Mucosa of stomach (tissue), 1 donor: ENCODE results near the gene CAMK4.
"Not testable (repeated sequence)": the region's sequence is repeated elsewhere in the genome, so short reads cannot be mapped to it uniquely, and the experiment has no call there.

Experiments used
- H3K27me3 ChIP-seq: one replicate; pipeline ENCODE4 v1.7.0; 2013; ENCODE audit warnings: mild to moderate bottlenecking, low read length; ENCODE audit not compliant: control insufficient read depth, insufficient read depth
- H3K36me3 ChIP-seq: one replicate; pipeline ENCODE4 v1.7.0; 2013; ENCODE audit warnings: low read length; ENCODE audit not compliant: control insufficient read depth, insufficient read depth
- H3K4me1 ChIP-seq: one replicate; pipeline ENCODE4 v1.7.0; 2013; ENCODE audit warnings: mild to moderate bottlenecking, low read length; ENCODE audit not compliant: control insufficient read depth, insufficient read depth
- H3K4me3 ChIP-seq: one replicate; pipeline ENCODE4 v1.7.0; 2013; ENCODE audit warnings: low read length
- H3K9ac ChIP-seq: one replicate; pipeline ENCODE4 v1.7.0; 2013; ENCODE audit warnings: mild to moderate bottlenecking, low read length, moderate library complexity
- H3K9me3 ChIP-seq: one replicate; pipeline ENCODE4 v1.7.0; 2013; ENCODE audit warnings: mild to moderate bottlenecking, low read length, moderate library complexity; ENCODE audit not compliant: control insufficient read depth
- donor health status: Pancreatic carcinoma.

The CAMK4 gene

DNA sequence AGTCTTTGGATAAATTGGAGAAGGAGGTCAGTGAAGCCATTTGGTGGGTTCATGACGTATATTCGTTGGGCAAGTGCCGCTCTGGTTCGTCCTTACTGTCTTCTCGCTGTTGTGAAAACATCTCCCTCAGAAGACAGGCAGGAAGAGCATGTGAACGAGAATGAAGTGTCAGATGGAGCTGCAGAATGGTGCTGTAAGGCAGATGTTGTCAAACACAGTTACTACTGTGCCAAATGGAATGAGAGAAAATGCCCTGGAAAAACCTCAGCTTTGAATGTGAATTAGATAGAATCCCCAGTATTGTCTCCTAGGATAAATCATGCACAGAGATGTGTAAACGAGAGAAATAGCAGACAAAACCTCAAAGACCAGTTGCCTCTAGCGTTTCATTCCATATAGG is 121.5 kb downstream of the CAMK4 start:
- no peak overlapping the region for H3K9ac ChIP-seq
- no peaks in the 10 kb centered on the region for H3K4me1 ChIP-seq
- H3K4me3 ChIP-seq: no peak overlapping the region
- H3K27me3 ChIP-seq: no peaks in the 10 kb centered on the region
- no peaks in the 10 kb centered on the region for H3K36me3 ChIP-seq
- no peaks in the 10 kb centered on the region for H3K9me3 ChIP-seq

DNA sequence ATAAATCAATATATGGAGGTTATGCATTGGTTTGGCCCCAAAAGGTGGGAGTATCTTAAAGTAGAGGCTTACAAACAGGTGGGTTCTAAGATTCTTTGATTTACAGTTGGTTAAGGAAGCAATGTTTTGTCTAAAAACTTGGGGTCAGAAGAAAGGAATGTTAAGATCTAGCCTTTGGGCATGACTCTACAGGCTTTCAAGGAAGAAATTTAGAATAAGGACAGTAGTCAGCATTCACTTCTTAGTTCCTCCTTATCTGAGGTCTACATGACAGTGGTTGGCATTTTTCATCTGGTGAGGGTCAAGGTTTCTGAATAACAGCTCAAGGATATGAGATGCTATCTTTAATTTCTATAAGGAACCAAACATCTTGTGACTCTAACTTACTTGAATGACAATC is 122.8 kb downstream of the CAMK4 start:
- Histone ChIP-seq H3K9me3 (no peaks in the 10 kb centered on the region), H3K4me1 (no peaks in the 10 kb centered on the region), H3K27me3 (no peaks in the 10 kb centered on the region), H3K36me3 (no peaks in the 10 kb centered on the region), H3K9ac (no peak overlapping the region), H3K4me3 (no peak overlapping the region)

DNA sequence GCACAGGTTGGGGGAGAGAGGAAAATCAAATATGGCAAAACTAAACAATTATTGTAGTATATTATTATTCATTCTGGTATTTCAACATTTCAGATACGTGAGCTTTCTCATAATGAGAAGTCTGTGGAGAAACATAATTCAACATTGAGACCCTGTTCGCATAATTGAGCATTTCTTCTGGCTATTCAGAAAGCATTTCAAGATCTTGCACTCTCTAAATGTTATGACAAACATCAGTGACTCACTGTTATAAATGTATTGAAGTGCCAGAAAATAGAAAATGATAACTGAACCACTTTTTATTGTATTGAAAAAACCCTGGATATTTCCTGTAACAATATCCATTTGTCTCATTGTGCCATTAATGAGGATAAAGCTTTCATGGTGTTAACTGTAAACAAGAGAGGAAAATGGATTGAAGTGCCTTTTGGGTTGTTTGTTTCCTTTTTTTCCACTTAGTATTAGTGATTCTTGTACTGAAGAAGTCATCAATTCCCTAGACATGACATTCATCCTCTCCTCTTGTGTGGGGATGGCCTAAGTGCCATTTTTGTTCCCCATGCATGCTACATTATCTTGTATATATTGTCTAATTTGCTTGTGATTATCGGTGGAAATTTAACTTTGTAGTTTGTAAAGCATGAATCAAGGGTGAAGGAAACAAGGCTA is 124.6 kb downstream of the CAMK4 start:
- Histone ChIP-seq H3K9me3 (no peaks in the 10 kb centered on the region), H3K27me3 (no peaks in the 10 kb centered on the region), H3K4me3 (no peak overlapping the region), H3K9ac (no peak overlapping the region), H3K4me1 (no peaks in the 10 kb centered on the region), H3K36me3 (no peaks in the 10 kb centered on the region)

DNA sequence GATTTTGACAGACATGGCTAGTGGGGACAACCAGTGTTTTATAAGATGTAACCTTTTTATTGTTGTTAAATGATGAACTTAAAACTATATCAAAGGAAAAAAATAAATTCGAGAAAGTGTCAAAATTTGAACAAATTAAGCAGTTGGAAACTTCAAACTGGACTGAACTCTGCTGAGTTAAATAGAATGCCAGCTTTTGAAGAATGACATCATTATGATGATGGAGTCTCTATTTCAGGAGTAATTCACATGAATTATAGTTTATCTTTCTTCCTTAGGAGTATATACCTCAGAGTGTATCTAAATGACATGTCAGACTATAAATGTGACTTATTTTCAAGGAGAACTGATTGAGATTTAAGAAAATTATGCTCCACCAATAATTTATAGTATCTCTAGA is 125.2 kb downstream of the CAMK4 start:
- no peaks in the 10 kb centered on the region for H3K27me3 ChIP-seq
- H3K4me3 ChIP-seq: no peak overlapping the region
- no peaks in the 10 kb centered on the region for H3K9me3 ChIP-seq
- no peak overlapping the region for H3K9ac ChIP-seq
- no peaks in the 10 kb centered on the region for H3K36me3 ChIP-seq
- H3K4me1 ChIP-seq: no peaks in the 10 kb centered on the region

DNA sequence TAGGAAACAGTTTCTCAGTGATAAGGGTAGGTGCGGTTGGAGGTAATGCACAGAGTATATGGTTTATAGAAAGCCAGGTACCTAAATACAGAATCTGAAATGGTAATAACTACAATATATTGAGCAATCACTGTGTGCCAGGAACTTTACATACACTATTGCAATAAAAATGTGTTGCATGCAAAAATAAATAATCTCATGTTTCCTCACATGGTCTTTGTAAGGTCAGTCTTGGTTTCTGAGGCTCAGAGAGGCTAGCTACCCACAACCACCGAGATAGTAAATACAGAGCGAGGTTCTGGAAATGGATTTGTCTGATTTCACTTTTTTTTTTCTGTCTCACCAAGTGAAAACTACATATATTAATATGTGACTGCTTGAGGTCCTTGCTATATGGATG is 128.9 kb downstream of the CAMK4 start:
- Histone ChIP-seq H3K4me1 (no peaks in the 10 kb centered on the region), H3K36me3 (no peaks in the 10 kb centered on the region), H3K9me3 (no peaks in the 10 kb centered on the region), H3K9ac (no peak overlapping the region), H3K4me3 (no peak overlapping the region), H3K27me3 (no peaks in the 10 kb centered on the region)

DNA sequence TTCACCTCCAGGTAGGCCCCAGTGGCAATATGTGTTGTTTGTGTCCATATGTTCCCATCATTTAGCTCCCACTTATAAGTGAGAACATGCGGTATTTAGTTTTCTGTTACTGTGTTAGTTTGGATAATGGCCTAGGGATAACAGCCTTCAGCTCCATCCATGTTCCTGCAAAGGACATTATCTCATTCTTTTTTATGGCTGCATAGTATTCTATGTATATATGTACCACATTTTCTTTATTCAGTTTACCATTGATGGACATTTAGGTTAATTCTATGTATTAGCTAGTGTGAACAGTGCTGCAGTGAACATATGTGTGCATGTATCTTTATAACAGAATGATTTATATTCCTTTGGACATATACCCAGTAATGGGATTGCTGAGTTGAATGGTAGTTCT is 134.5 kb downstream of the CAMK4 start:
- not testable (repeated sequence) for H3K4me3 ChIP-seq, H3K36me3 ChIP-seq, H3K4me1 ChIP-seq, H3K9ac ChIP-seq, H3K9me3 ChIP-seq, H3K27me3 ChIP-seq

DNA sequence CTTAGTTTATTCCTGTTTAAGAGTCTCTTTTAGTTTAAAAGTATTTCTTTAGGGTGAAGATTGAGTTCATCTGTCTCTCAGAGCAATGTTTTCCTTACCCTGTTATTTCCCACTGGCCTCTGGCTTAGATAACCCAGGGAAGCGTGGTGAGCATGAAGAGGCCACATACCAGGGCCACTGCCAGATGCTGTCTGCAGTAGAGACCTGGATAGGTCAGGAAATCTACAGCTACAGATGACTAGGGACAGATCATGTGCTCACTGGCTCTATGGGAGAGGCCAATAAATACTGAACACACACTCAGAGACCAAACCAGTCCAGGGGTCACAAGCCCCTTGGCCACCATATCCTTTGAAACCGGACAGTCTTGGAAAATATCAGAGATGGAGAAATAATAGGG is 136.0 kb downstream of the CAMK4 start:
- Histone ChIP-seq H3K4me3 (no peak overlapping the region), H3K36me3 (no peaks in the 10 kb centered on the region), H3K27me3 (no peaks in the 10 kb centered on the region), H3K9ac (no peak overlapping the region), H3K9me3 (no peaks in the 10 kb centered on the region), H3K4me1 (no peaks in the 10 kb centered on the region)

DNA sequence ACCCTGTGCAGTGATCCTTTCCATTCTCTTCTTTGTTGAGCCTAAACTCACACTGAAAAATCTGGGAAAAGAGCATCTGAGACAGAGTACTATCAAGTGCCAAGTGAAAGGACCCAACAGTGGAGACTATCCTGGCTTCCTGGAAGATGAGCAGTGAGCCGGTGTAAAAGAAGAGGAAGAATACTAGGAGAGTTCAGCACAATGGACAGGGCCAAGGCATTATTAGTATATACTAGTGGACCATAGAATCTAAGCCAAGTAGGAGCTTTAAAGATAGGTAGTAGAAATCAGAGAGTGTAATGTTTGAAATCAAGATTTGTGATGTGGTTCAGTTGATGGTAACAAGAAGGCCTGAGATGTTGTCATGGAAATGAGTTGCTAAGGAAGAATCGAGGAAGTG is 140.8 kb downstream of the CAMK4 start:
- H3K4me1 ChIP-seq: no peaks in the 10 kb centered on the region
- H3K4me3 ChIP-seq: no peak overlapping the region
- no peaks in the 10 kb centered on the region for H3K36me3 ChIP-seq
- no peaks in the 10 kb centered on the region for H3K27me3 ChIP-seq
- no peaks in the 10 kb centered on the region for H3K9me3 ChIP-seq
- H3K9ac ChIP-seq: no peak overlapping the region

DNA sequence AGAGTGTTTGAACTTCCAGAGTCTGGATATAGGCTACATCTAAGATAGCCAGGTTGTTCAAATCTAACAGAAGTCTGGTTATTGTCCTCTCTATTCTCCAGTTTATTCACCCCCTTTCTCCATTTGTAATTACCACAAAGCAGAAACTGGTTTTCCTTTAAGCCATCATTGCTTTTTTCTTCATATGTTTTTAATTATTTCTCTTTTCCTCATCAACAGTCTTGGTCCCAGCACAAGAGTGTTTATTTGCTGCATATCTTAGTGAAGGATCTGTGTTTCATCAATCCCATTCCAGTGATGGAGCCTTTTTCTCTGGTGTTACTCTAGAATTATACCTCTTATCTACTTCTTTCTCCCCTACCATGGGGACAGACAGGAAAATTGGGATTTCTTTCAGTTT is 142.2 kb downstream of the CAMK4 start:
- Histone ChIP-seq H3K4me1 (no peaks in the 10 kb centered on the region), H3K9ac (no peak overlapping the region), H3K9me3 (no peaks in the 10 kb centered on the region), H3K27me3 (no peaks in the 10 kb centered on the region), H3K36me3 (no peaks in the 10 kb centered on the region), H3K4me3 (no peak overlapping the region)

DNA sequence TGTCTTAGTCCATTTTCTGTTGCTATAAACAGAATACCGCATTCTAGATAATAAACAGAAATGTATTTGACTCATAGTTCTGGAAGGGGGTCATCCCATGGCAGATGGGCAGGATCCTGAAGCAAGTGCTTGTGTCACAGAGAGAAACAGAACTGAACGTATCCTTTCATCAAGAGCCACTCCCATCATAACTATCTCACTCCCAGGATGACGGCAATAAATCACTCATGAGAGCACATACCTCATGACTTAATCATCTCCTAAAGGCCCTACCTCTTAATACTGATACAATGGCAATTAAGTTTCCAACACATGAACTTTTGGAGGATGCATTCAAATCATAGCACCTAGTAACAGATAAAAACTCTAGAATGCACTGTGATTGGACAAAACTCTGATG is 142.9 kb downstream of the CAMK4 start:
- Histone ChIP-seq H3K9ac (no peak overlapping the region), H3K4me3 (no peak overlapping the region), H3K36me3 (no peaks in the 10 kb centered on the region), H3K4me1 (no peaks in the 10 kb centered on the region), H3K9me3 (no peaks in the 10 kb centered on the region), H3K27me3 (no peaks in the 10 kb centered on the region)

DNA sequence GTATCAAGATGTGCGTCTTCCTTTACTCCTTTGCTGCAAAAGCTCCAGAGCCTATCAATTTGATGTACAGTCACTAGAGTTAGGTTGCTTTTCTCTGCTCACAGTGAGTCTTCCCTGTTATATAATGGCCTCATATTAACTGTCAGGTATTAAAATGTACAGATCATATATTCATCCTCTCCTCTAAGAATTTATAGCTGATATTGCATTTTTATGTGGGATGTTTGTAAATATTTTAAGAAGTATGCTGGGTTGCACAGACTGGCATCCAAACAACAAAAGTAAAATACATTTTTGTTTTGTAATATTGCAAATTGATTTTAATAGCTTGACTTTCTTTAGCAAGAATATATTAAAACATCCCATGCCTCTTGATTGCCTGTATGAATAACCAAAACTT is 148.6 kb downstream of the CAMK4 start:
- H3K9me3 ChIP-seq: no peaks in the 10 kb centered on the region
- H3K27me3 ChIP-seq: no peaks in the 10 kb centered on the region
- no peak overlapping the region for H3K4me3 ChIP-seq
- H3K9ac ChIP-seq: no peak overlapping the region
- H3K4me1 ChIP-seq: no peaks in the 10 kb centered on the region
- H3K36me3 ChIP-seq: no peaks in the 10 kb centered on the region

DNA sequence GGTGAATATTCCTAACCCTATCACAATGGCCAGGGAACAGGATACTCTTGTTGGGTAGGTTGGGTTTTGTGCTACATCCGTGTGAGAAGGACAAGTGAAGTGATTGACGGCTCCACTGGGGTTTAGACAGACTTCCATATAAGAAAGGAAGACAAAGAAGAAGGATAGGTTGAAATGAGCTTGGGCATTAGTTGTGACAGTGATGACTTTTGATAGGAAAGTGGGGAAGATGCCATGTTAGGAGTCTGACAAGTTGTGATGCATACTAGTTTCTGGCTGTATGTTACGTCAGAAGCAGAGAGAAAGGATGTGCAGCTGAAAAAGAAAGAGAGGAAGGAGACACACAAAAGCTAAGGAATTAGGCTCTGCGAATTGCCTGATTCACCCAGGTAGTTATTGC is 150.2 kb downstream of the CAMK4 start:
- Histone ChIP-seq H3K9me3 (no peaks in the 10 kb centered on the region), H3K27me3 (no peaks in the 10 kb centered on the region), H3K4me1 (no peaks in the 10 kb centered on the region)

DNA sequence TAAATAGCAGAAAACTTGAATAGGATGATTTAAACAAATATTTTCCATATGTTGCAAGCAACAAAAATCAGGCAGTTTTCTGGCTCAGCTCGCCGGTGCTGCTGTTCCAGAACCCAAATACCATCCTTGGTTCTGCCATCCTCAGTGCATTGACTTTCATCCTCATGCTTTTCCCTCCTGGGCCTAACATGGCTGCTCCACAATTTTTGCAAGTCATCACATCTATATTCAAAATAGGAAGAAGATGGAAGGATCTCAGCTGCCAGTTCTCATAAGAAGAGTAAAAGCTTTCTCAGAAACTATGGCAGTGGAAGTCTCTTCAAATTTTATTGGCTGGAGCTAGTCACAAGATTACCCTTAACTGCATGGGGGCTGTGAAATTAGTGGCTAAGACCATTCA is 151.5 kb downstream of the CAMK4 start:
- H3K9ac ChIP-seq: no peak overlapping the region

More for the DNA sequence above, 150.2 kb downstream of the CAMK4 start:
- Histone ChIP-seq H3K9ac (no peak overlapping the region), H3K4me3 (no peak overlapping the region), H3K36me3 (no peaks in the 10 kb centered on the region)

More for the DNA sequence above, 151.5 kb downstream of the CAMK4 start:
- Histone ChIP-seq H3K4me3 (no peak overlapping the region), H3K9me3 (no peaks in the 10 kb centered on the region), H3K36me3 (no peaks in the 10 kb centered on the region), H3K4me1 (no peaks in the 10 kb centered on the region), H3K27me3 (no peaks in the 10 kb centered on the region)
